GM21825 (cell line): ENCODE measurements around the gene NATD1.
A peak's percentile ranks its signal among the peaks of the same experiment; 100 is the strongest.

Experiments
- ATAC-seq: cut with Tn5 transposase; IDR thresholded peaks from one replicate; pipeline ENCODE4 v1.9.1; 2021; ENCODE audit warnings: mild to moderate bottlenecking, moderate library complexity; ENCODE audit not compliant: unreplicated experiment

Gene NATD1

GRCh38 chr17:21252796-21253645 lies at the start of gene NATD1:
NATD1 (minus strand) TSS chr17:21253410; CDS start chr17:21253264, 146 bp downstream.
- ATAC-seq: peak; percentile 55

- ATAC-seq: no peak
These were observed 48.7 kb upstream of the NATD1 start for GRCh38 chr17:21301593-21302550.

GRCh38 chr17:21300601-21301571 lies 47.7 kb upstream of the NATD1 start:
- no peak for ATAC-seq

- no peak for ATAC-seq
These were observed 46.9 kb upstream of the NATD1 start for GRCh38 chr17:21299981-21300600.

GRCh38 chr17:21298983-21299519 lies 45.8 kb upstream of the NATD1 start:
- no peak for ATAC-seq

- no peak for ATAC-seq
These were observed 45.1 kb upstream of the NATD1 start for GRCh38 chr17:21298056-21298982.

- ATAC-seq: no peak
These were observed 44.4 kb upstream of the NATD1 start for GRCh38 chr17:21297597-21297996.

GRCh38 chr17:21297026-21297520 lies 43.9 kb upstream of the NATD1 start:
- ATAC-seq: no peak

GRCh38 chr17:21296097-21297025 lies 43.2 kb upstream of the NATD1 start:
- ATAC-seq: no peak

- ATAC-seq: no peak
These were observed 42.1 kb upstream of the NATD1 start for GRCh38 chr17:21295036-21295952.

GRCh38 chr17:21294321-21295035 lies 41.3 kb upstream of the NATD1 start:
- no peak for ATAC-seq

- no peak for ATAC-seq
These were observed 40.6 kb upstream of the NATD1 start for GRCh38 chr17:21293831-21294210.

GRCh38 chr17:21292867-21293830 lies 39.9 kb upstream of the NATD1 start:
- ATAC-seq: no peak

GRCh38 chr17:21291862-21292261 lies 38.7 kb upstream of the NATD1 start:
- ATAC-seq: no peak

GRCh38 chr17:21291357-21291756 lies 38.1 kb upstream of the NATD1 start:
- no peak for ATAC-seq
